GM12864 (cell line): ENCODE data around the gene EPHA6.
"Not testable (repeated sequence)": the region's sequence is repeated elsewhere in the genome, so short reads cannot be mapped to it uniquely, and the experiment has no call there.

ENCODE experiments used
- DNase-seq: peaks from one replicate; pipeline ENCODE4 v3.0.0-alpha.2; 2011; ENCODE audit warnings: low read depth
- H3K4me3 ChIP-seq: 2 replicates; pipeline ENCODE4 v1.5.1; 2011; ENCODE audit warnings: mild to moderate bottlenecking, low read depth, low read length, control low read depth
- CTCF ChIP-seq: IDR thresholded peaks from 2 replicates; pipeline ENCODE4 v1.5.1; 2011; ENCODE audit warnings: low read depth, mild to moderate bottlenecking, moderate library complexity, low read length, control low read depth, inconsistent platforms; ENCODE audit errors: missing control alignments

The EPHA6 gene

DNA sequence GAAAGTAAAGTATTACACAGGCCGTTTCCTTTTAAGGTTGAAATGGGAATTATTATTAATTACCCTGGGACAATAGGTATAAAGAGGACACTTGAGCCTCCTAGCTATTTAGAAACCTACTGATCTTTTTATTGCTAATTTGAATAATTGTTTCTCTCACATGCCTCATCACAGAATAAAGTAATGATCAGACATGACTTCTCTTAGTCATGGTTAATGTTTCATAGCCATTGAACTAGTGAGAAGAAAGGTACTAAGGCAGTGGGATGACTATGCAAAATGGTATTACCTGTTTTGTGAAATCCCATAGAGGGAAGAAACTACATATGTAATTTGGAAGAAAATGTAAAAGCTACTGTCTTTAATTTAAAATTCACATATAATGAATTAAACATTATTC lies 85.6 kb downstream of the EPHA6 start:
- DNase-seq, result no peak
- H3K4me3 ChIP-seq, result no peak overlapping the region
- no peak for TF ChIP-seq CTCF

DNA sequence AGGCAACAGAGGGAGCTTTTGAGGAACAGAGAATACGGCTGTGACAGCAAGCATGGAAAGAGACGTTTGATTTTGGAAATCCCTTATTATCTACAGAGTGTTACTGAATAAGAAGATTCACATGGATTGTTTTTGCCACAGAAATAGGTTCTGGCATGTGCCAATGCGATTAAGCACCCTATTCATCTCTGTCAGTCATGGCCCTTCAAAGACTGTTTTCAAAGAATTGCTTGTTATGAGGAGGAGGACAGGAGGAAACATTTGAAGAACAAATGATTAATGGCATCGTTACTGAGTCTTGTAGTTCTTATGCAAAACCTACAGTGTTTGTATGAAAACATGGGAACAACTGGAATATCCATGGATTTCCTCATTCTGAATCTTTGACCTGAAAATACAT lies 86.2 kb downstream of the EPHA6 start:
- DNase-seq, result no peak
- TF ChIP-seq CTCF, result no peak
- H3K4me3 ChIP-seq, result no peak overlapping the region

DNA sequence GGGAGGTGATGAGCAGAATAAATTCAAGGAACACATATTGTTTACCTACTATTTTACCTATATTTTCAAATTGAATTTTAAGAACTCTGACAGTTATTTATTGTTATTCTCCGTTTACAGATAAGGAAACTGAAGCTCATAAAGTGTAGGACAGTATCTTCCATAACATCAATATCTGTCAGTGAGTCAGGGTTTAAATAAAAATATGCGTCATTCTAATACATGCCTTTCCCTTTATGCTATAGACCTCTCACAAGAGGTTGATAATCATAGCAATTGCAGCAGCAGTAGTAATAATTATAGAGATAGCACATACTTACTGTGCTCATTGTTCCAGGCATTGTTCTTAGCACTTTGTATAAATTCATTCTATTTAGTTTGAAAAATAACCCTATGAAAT lies 101.1 kb downstream of the EPHA6 start:
- DNase-seq, result no peak
- no peak for TF ChIP-seq CTCF
- no peak overlapping the region for H3K4me3 ChIP-seq

- no peak overlapping the region for H3K4me3 ChIP-seq
- DNase-seq, result no peak
- TF ChIP-seq CTCF, result no peak
Observed at GRCh38 chr3:96931119-96931862, 116.9 kb downstream of the EPHA6 start.

- H3K4me3 ChIP-seq, result not testable (repeated sequence)
Observed at GRCh38 chr3:96942131-96942530, 127.7 kb downstream of the EPHA6 start.

DNA sequence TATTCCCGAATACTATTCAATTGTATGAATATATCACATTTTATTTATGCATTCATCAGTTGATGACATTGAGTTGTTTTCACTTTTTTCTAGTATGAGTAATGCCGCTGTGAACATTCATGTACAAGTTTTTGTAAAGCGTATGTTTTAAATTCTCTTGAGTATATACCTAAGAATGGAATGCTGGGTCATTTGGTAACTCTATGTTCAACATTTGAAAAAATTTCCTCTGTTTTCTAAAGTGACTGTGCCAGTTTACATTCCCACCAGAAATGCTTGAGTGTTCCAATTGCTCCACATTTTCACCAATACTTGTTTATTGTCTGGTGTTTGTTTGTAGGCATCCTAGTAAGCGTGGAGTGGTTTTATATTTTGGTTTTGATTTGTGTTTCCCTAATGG lies 144.5 kb downstream of the EPHA6 start:
- TF ChIP-seq CTCF, result no peak
- no peak overlapping the region for H3K4me3 ChIP-seq
- DNase-seq, result no peak

More at GRCh38 chr3:96942131-96942530, 127.7 kb downstream of the EPHA6 start:
- DNase-seq, result not testable (repeated sequence)

GRCh38 chr3:96959474-96959873 lies 145.1 kb downstream of the EPHA6 start:
- DNase-seq, result no peak
- no peak for TF ChIP-seq CTCF
- H3K4me3 ChIP-seq, result no peak overlapping the region
